H9 (cell line): ENCODE results near the gene VMAC. TPM values are rescaled to one million over a fixed set of nuclear protein-coding genes. Genes with fewer than 3 reads are reported as not detected.

Experiments
- DNase-seq: peaks from one replicate; pipeline ENCODE4 v3.0.0-alpha.2; 2017
- H2AFZ ChIP-seq: one replicate; pipeline ENCODE4 v1.6.1; 2013; ENCODE audit warnings: mild to moderate bottlenecking, low read length, control low read depth, moderate library complexity
- H2AK5ac ChIP-seq: 2 replicates; pipeline ENCODE4 v1.6.1; 2013; ENCODE audit warnings: low read length, control low read depth, mixed read lengths; ENCODE audit not compliant: insufficient read length
- H2BK120ac ChIP-seq: one replicate; pipeline ENCODE4 v1.6.1; 2013; ENCODE audit warnings: low read depth, mild to moderate bottlenecking, low read length, control low read depth, inconsistent platforms; ENCODE audit not compliant: poor library complexity, severe bottlenecking
- H2BK12ac ChIP-seq: 2 replicates; pipeline ENCODE4 v1.6.1; 2013; ENCODE audit warnings: low read length, control low read depth, mixed read lengths, low read depth; ENCODE audit not compliant: insufficient read length
- H2BK15ac ChIP-seq: 2 replicates; pipeline ENCODE4 v1.6.1; 2013; ENCODE audit warnings: low read depth, low read length, control low read depth
- H2BK20ac ChIP-seq: one replicate; pipeline ENCODE4 v1.6.1; 2013; ENCODE audit warnings: low read depth, mild to moderate bottlenecking, low read length, control low read depth, inconsistent platforms; ENCODE audit not compliant: poor library complexity, severe bottlenecking
- H2BK5ac ChIP-seq: 2 replicates; pipeline ENCODE4 v1.6.1; 2013; ENCODE audit warnings: low read length, control low read depth, mixed read lengths; ENCODE audit not compliant: insufficient read length
- H3K14ac ChIP-seq: 2 replicates; pipeline ENCODE4 v1.6.1; 2013; ENCODE audit warnings: low read length, control low read depth; ENCODE audit not compliant: insufficient read depth
- H3K18ac ChIP-seq: 2 replicates; pipeline ENCODE4 v1.6.1; 2013; ENCODE audit warnings: low read depth, mild to moderate bottlenecking, mixed read lengths, low read length, control low read depth; ENCODE audit not compliant: insufficient read length
- H3K23ac ChIP-seq: 2 replicates; pipeline ENCODE4 v1.6.1; 2013; ENCODE audit warnings: low read length, control low read depth, mixed read lengths, low read depth; ENCODE audit not compliant: insufficient read length
- H3K23me2 ChIP-seq: 2 replicates; pipeline ENCODE4 v1.6.1; 2013; ENCODE audit warnings: low read depth, mild to moderate bottlenecking, mixed read lengths, low read length, control low read depth; ENCODE audit not compliant: insufficient read length, poor library complexity, severe bottlenecking
- H3K27ac ChIP-seq: 2 replicates; pipeline ENCODE4 v1.5.1; 2013; ENCODE audit warnings: low read length, control low read depth, mixed read lengths, low read depth; ENCODE audit not compliant: insufficient read length
- H3K27me3 ChIP-seq: 2 replicates; pipeline ENCODE4 v1.6.1; 2013; ENCODE audit warnings: low read length, control low read depth, inconsistent platforms; ENCODE audit not compliant: insufficient read depth
- H3K4ac ChIP-seq: 2 replicates; pipeline ENCODE4 v1.6.1; 2013; ENCODE audit warnings: low read depth, mild to moderate bottlenecking, control low read depth, inconsistent platforms, low read length, moderate library complexity
- H3K4me1 ChIP-seq: 2 replicates; pipeline ENCODE4 v1.6.1; 2013; ENCODE audit warnings: low read length, control low read depth, inconsistent platforms; ENCODE audit not compliant: insufficient read depth
- H3K4me2 ChIP-seq: 2 replicates; pipeline ENCODE4 v1.6.1; 2013; ENCODE audit warnings: low read length, control low read depth, mixed read lengths; ENCODE audit not compliant: insufficient read length, insufficient read depth
- H3K56ac ChIP-seq: 2 replicates; pipeline ENCODE4 v1.6.1; 2013; ENCODE audit warnings: low read depth, mild to moderate bottlenecking, mixed read lengths, low read length, control low read depth; ENCODE audit not compliant: insufficient read length
- H3K79me1 ChIP-seq: 2 replicates; pipeline ENCODE4 v1.6.1; 2013; ENCODE audit warnings: low read depth, mild to moderate bottlenecking, moderate library complexity, low read length, control low read depth, inconsistent platforms; ENCODE audit not compliant: insufficient read depth, poor library complexity, severe bottlenecking
- H3K79me2 ChIP-seq: 2 replicates; pipeline ENCODE4 v1.6.1; 2013; ENCODE audit warnings: low read length, control low read depth, inconsistent platforms; ENCODE audit not compliant: insufficient read depth
- H3K9ac ChIP-seq: 2 replicates; pipeline ENCODE4 v1.6.1; 2013; ENCODE audit warnings: low read length, control low read depth, mixed read lengths; ENCODE audit not compliant: insufficient read length; ENCODE audit errors: extremely low read depth
- H3K9me3 ChIP-seq: one replicate; pipeline ENCODE4 v1.6.1; 2013; ENCODE audit warnings: low read depth, low read length, inconsistent platforms; ENCODE audit not compliant: control insufficient read depth
- H3T11ph ChIP-seq: one replicate; pipeline ENCODE4 v1.6.1; 2013; ENCODE audit warnings: mild to moderate bottlenecking, low read length, control low read depth, inconsistent platforms
- H4K20me1 ChIP-seq: one replicate; pipeline ENCODE4 v1.6.1; 2013; ENCODE audit not compliant: control insufficient read depth, insufficient read length, insufficient read depth
- H4K5ac ChIP-seq: 2 replicates; pipeline ENCODE4 v1.6.1; 2013; ENCODE audit warnings: low read depth, mild to moderate bottlenecking, mixed read lengths, low read length, control low read depth; ENCODE audit not compliant: insufficient read length
- H4K8ac ChIP-seq: replicated peaks from 2 replicates; pipeline ENCODE4 v1.6.1; 2013; ENCODE audit warnings: low read length, control low read depth, mixed read lengths, low read depth; ENCODE audit not compliant: insufficient read length
- H4K91ac ChIP-seq: 2 replicates; pipeline ENCODE4 v1.6.1; 2013; ENCODE audit warnings: low read depth, mild to moderate bottlenecking, moderate library complexity, mixed read lengths, low read length, control low read depth; ENCODE audit not compliant: insufficient read length
- H3K27ac Mint-ChIP-seq, 3 experiments: 2 replicates in 2 of 3; 3 replicates in 1 of 3; pipeline ENCODE4 v1.8.0; 2020 to 2021; ENCODE audit warnings: mixed read lengths in 3 of 3, mild to moderate bottlenecking in 1 of 3, moderate library complexity in 1 of 3
- H3K27me3 Mint-ChIP-seq: 2 replicates; pipeline ENCODE4 v1.8.0; 2021; ENCODE audit warnings: low read depth, mild to moderate bottlenecking, moderate library complexity, mixed read lengths
- H3K36me3 Mint-ChIP-seq, 3 experiments: 2 replicates in 2 of 3; 3 replicates in 1 of 3; pipeline ENCODE4 v1.8.0; 2020 to 2021; ENCODE audit warnings: low read depth in 3 of 3, mixed read lengths in 3 of 3; ENCODE audit not compliant: insufficient read depth in 1 of 3
- H3K4me1 Mint-ChIP-seq, 2 experiments: 2 replicates each; pipeline ENCODE4 v1.8.0; 2020; ENCODE audit warnings: mixed read lengths in 2 of 2
- H3K4me3 Mint-ChIP-seq, 2 experiments: 2 replicates in 1 of 2; 3 replicates in 1 of 2; pipeline ENCODE4 v1.8.0; 2020 to 2021; ENCODE audit warnings: mild to moderate bottlenecking in 2 of 2, mixed read lengths in 2 of 2, moderate library complexity in 1 of 2
- H3K9me3 Mint-ChIP-seq, 2 experiments: 2 replicates in 1 of 2; 3 replicates in 1 of 2; pipeline ENCODE4 v1.8.0; 2020; ENCODE audit warnings: mild to moderate bottlenecking in 2 of 2, mixed read lengths in 2 of 2, moderate library complexity in 1 of 2
- WGBS: extraction: QIAGEN DNeasy Blood & Tissue Kit; methylation state at CpG from one replicate; pipeline ENCODE4 v1.1.7; 2013; ENCODE audit warnings: missing lambda C conversion rate, low lambda C conversion rate, mixed read lengths; ENCODE audit not compliant: insufficient read length; ENCODE audit errors: extremely low coverage; 5-methylcytosine and 5-hydroxymethylcytosine counted together
- total RNA-seq: library from RNA; stranded (reverse); gene quantifications from 2 replicates; pipeline ENCODE4 v1.2.1, GENCODE V29; 2021
- TF ChIP-seq, protein P1 (sequence below): fragments of 200-600 bp; sonication (generic); conservative IDR thresholded peaks from 3 replicates; pipeline ENCODE4 v1.8.0; 2021; ENCODE audit warnings: antibody characterized with exemption, mild to moderate bottlenecking

The VMAC gene
- total RNA-seq, 1 experiment from 2014 or later, result 2.2 TPM

DNA sequence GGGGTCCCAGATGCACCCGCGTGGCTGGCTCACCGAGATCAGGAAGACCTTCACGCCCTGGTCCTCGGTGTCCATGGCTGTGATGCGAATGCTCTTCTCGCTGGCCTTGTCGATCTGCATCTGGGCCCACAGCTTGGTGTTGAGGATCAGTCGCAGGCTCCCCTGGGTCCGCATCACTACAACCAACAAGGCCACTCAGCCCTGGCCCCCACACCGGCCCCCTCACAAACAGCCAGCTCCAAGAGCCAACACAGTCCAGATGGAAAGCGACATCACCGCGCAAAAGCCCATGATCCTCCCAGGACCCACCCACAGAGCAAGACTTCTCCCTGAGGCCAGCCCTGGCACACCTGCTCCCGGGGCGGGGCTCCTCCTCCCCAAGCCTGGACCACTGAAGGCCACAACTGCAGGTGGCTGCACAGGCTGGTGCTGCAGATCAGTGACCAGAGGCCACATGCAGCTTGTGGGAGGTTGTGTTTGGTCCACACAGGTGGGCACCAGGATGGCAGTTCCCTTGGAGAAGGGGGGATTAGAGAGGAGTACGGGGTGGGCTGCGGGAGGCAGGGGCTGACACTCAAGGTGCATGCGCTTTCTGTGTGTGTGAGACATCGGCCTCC is 13.9 kb downstream of the VMAC start:
- H3K27ac Mint-ChIP-seq, result no peak overlapping the region; a peak in 1 of 7 replicates
- no peak overlapping the region for H3K9ac ChIP-seq

More for the DNA sequence above, 13.9 kb downstream of the VMAC start:
- no peaks in the 10 kb centered on the region for H3K4me1 ChIP-seq
- H3K9me3 ChIP-seq, result no peaks in the 10 kb centered on the region
- no peak overlapping the region for H3K4me3 Mint-ChIP-seq
- H3K56ac ChIP-seq, result no peak overlapping the region
- peaks cover 25 to 60% (median 55%) of the 10 kb centered on the region in 3 experiments for H3K36me3 Mint-ChIP-seq
- H3K4me2 ChIP-seq, result no peak overlapping the region
- H2AK5ac ChIP-seq, result no peak overlapping the region
- no peak overlapping the region for H3K18ac ChIP-seq
- no peaks in the 10 kb centered on the region for H3K23me2 ChIP-seq
- H3K23ac ChIP-seq, result no peak overlapping the region
- H3K79me1 ChIP-seq, result no peaks in the 10 kb centered on the region
- H3T11ph ChIP-seq, result no peak overlapping the region
- no peak overlapping the region for H2AFZ ChIP-seq
- H2BK12ac ChIP-seq, result no peak overlapping the region
- no peak overlapping the region for H4K91ac ChIP-seq
- H3K4ac ChIP-seq, result no peak overlapping the region
- H3K79me2 ChIP-seq, result no peaks in the 10 kb centered on the region
- H2BK120ac ChIP-seq, result no peak overlapping the region
- H3K27me3 ChIP-seq, result no peaks in the 10 kb centered on the region
- H4K20me1 ChIP-seq, result peaks cover 3% of the 10 kb centered on the region
- H3K27me3 Mint-ChIP-seq, result no peaks in the 10 kb centered on the region; the same call in 1 of the 2 replicates
- DNase-seq, result no peak
- H3K4me1 Mint-ChIP-seq, result no peaks in the 10 kb centered on the region
- no CpG with 5 or more reads among the region's 20 CpGs for WGBS
- H4K8ac ChIP-seq, result no peak overlapping the region
- no peak overlapping the region for H2BK20ac ChIP-seq
- no peak overlapping the region for H3K14ac ChIP-seq
- H3K9me3 Mint-ChIP-seq, result no peaks in the 10 kb centered on the region
- H2BK15ac ChIP-seq, result no peak overlapping the region
- TF ChIP-seq, protein P1, sequence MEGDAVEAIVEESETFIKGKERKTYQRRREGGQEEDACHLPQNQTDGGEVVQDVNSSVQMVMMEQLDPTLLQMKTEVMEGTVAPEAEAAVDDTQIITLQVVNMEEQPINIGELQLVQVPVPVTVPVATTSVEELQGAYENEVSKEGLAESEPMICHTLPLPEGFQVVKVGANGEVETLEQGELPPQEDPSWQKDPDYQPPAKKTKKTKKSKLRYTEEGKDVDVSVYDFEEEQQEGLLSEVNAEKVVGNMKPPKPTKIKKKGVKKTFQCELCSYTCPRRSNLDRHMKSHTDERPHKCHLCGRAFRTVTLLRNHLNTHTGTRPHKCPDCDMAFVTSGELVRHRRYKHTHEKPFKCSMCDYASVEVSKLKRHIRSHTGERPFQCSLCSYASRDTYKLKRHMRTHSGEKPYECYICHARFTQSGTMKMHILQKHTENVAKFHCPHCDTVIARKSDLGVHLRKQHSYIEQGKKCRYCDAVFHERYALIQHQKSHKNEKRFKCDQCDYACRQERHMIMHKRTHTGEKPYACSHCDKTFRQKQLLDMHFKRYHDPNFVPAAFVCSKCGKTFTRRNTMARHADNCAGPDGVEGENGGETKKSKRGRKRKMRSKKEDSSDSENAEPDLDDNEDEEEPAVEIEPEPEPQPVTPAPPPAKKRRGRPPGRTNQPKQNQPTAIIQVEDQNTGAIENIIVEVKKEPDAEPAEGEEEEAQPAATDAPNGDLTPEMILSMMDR, result no peak
- H2BK5ac ChIP-seq, result no peak overlapping the region
- H4K5ac ChIP-seq, result no peak overlapping the region
- H3K27ac ChIP-seq, result no peak overlapping the region
